Stimulated activated CD4-positive, alpha-beta T cell treated with anti-CD3 and anti-CD28 coated beads, TNF-alpha, amount 100 ng/mL, for 4 hours (primary cell): ENCODE data around the gene NCAPH2.

Experiments used
- DNase-seq, 3 experiments: peaks; one replicate each; pipeline ENCODE4 v3.0.0-alpha.2; 2020; ENCODE audit warnings: low read depth in 3 of 3

NCAPH2 gene

DNA sequence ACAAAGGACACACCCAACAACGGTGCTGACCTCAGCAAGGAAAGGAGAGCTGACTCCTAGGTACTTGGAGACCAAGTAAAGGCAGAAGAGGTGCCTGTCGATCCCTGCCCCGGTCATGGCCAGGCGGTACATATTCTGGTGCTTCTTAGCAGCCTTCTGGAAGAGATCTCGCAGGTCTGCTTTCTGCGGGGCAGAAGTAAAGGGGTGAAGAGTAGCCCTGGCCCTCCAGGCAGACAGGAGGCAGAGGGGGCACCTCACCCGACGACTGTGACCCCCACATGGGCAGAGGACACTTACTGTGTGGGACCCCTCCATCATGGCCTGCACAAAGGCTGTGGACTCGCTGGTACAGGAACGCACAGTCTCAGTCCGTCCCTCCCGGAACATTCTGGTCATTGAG, 62.8 kb downstream of the NCAPH2 start:
- no peak for DNase-seq

DNA sequence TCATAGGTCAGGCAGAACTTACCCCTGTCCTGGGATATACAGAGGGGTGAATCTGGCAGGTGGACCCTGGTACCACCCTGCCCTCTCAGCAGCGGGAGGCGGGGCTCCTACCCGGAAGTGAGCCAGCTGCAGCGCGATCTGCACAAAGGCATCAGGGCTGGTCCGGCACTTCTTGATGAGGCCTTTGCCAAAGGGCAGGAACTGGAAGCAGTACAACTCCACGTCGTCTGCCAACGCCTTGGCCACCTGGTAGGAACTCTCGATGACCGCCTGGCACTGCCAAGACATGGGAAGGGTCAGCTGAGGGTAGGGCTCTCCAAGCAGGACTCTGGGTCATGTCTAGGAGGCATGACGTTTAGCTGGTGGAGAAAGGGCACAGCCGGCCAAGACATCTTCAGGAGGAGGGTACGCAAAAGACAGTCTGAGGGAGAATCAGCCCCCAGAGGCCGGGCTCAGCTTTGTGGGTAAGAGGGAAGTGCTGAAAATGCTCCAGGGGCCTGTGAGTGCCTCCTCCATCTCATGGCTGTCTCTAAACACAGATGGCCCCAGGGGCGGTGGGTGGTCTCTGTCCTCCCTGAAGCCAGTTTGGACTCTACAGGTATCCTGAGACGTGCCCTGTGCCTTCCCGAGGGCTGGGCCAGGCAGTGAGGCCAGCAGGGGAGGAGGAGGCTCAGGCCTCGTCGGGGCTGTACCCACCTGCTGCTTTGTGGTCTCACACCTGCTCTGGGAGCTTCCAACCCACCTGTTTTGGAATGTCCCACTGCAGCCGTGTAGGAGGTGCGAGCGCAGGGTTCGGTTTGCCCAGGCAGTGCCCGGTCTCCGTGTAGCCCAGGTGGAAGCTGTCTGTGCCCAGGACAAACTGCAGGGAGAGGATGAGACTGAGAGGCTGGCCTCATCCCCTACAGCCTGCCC, 63.5 kb downstream of the NCAPH2 start:
- DNase-seq, result no peak

DNA sequence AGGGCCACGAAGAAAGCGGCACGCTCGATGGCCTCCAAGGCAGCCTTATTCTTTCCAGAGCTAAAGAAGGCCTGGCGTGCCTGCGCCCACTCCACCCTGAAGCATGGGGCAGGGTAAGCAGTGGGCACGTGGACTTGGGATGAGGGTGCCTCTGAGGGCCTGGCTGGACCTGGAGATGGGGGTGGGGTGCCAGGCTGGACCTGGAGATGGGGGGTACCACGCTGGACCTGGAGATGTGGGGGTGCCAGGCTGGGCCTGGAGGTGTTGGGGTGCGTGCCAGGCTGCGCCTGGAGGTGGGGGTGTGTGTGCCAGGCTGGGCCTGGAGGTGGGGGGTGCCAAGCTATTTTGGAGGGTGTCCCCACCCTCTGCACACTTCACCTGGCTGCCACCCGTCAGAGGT, 64.9 kb downstream of the NCAPH2 start:
- no peak for DNase-seq

DNA sequence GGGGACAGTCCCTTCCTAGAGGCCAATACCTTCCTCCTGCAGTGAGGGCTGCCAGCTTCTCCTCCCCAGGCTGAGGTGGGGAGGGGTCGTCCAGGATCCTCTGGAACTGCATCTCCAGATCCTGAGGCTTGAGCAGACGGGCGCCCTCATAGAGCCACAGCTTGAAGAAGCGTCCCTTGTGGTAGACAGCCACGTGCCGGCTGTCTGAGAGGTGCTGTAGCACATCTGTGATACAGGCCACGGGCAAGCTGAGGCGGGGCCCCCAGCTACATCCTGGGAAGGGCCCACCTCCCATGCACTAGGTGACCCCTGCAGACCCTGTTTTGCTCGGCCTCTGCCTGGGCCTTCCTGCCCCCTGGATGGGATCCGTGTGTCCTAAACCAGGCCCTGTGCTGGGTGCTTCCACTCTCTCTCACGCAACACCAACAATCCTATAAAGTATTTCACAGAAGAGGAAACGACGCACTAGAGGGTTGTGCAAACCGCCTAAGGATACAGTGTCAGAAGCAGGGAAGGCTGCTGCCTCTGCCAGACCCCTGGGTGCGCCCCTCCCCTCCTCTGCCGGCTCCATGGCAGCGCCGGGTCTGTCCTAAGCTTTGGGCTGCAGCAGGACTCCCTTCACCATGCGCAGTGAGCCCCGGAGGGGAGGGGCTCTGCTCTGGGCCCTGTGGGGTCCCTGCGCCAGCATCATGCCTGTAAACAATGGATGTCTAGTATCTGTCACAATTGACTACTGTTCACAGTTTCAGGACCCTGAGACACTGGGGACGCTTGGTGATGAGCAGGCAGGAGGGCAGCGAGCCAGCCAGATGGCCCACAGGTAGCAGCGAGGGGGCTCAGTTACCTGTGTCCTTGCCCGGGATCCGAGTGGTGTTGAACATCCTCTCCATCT, 65.7 kb downstream of the NCAPH2 start:
- no peak for DNase-seq

GRCh38 chr22:50574383-50574755, 66.3 kb downstream of the NCAPH2 start:
- no peak for DNase-seq
